KBM-7 (cell line): ENCODE results near the gene ITGA7.

Experiments
- DNase-seq: peaks from one replicate; pipeline ENCODE4 v3.0.0-alpha.2; 2015
- in situ Hi-C: fragments of 300-500 bp; cut with MboI; formaldehyde crosslinking; loops from 2 replicates; pipeline ENCODE4 v1.14.3; 2020; ENCODE audit warnings: low sequenced_read_pairs, low pct_unique_long_range_greater_than_20kb, mixed read lengths

Gene ITGA7

GRCh38 chr12:55721601-55722213, 14.0 kb upstream of the ITGA7 start:
- in situ Hi-C loops, result no loop called here
- no peak for DNase-seq

- DNase-seq, result peak; percentile 55
- in situ Hi-C loops, result no loop called here
These were observed 13.3 kb upstream of the ITGA7 start for GRCh38 chr12:55720894-55721444.

DNA sequence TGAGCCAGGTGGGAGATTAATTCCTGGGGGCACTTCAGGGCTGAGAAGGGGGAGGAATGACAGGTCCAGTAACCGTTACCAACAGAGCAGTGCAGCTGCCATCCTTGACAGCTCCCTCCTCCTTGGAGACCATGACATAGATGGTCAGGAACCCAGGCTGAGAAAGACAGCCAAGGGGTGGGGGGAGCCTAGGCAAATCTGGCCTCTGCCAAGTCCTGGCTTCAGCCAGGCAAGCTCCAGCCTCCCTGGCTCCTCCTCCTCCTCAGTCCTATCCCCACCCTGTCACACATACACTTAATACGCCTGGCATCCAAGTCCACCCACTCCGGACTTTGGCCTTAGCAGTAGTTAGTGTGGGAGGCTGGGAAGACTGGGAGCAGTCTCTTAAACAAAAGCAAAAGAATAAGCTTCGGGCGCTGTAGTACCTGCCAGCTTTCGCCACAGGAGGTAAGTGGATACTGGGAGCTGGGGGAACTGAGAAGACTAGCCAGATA, 12.4 kb upstream of the ITGA7 start, which contains the start of gene RDH5:
RDH5 (plus strand) TSS at position 323 of the 494 bp plus-strand sequence. CDS start 792 bp downstream, outside the sequence.
- DNase-seq, result no peak
- in situ Hi-C loops, result no loop called here

GRCh38 chr12:55719371-55719770, 11.7 kb upstream of the ITGA7 start:
- in situ Hi-C loops, result no loop called here
- no peak for DNase-seq

GRCh38 chr12:55718624-55719275, 11.0 kb upstream of the ITGA7 start:
- no peak for DNase-seq
- in situ Hi-C loops, result no loop called here

DNA sequence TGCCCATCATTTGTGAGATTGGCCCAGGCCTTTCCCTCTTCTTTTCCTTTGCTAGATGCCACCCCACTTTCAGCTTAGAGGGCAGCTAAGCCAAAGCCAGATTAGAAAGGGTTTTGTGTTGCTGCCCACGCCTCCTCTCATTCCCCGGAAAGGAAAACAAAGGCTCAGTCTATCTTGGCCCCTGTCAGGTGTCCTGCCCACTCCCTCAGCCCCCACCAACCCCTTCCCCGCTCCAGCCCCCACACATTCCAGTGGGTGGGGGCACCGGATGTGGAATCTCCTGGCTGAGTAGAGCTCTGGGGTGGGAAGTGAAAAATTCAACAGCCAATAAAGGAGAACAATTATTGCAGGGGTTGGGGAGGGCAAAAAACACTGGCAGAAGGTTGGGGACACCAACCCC, 10.3 kb upstream of the ITGA7 start:
- in situ Hi-C loops, result no loop called here
- no peak for DNase-seq

DNA sequence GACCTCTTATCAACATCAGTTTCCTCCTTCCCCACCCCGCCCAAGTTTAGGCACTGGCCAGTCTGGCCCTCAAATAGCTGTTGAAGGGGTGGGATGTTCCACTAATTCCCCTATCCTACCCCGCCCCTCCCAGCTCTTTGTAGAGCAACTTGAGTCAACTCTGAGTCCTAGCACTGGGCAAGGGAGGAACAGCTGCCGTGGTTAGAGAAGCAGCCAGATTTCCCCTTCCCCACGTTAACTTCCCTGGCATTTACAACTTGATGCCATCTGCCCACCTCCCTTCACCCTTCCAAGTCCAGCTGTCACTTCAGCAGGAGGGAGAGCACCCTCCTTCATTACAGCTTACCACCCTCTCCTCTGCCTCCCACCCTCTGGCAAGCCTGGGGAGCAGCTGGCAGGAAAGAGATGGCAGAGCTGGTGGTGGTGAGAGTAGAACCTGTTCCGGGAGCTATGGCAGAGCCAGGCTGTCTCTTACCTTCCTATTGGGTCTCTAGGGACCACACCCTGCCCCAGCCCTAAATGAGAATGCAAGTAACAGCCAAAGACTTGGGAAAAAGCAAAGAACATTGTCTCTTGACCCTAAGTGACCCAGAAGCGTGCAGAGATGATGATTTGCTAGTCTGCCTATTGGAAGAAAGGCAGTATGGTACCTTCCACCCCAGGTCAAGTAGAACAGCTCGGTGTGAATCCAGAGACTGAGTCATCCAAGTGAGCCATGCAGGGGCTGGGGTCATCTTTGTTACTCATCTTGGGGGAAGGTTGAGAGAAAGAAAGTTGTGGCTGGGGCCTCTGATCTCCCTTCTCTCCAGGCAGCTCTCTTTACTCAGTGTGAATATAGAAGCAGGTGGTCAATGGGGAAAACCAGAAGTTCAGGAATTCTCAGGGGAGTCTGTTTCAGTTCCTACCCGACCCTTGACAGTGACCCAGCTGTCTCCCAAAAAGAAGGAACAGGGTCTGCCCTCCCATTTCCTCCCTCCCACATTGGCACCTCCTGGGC, 9.6 kb upstream of the ITGA7 start:
- in situ Hi-C loops, result no loop called here
- DNase-seq, result no peak

GRCh38 chr12:55716582-55716957, 8.9 kb upstream of the ITGA7 start:
- no peak for DNase-seq
- in situ Hi-C loops, result no loop called here

DNA sequence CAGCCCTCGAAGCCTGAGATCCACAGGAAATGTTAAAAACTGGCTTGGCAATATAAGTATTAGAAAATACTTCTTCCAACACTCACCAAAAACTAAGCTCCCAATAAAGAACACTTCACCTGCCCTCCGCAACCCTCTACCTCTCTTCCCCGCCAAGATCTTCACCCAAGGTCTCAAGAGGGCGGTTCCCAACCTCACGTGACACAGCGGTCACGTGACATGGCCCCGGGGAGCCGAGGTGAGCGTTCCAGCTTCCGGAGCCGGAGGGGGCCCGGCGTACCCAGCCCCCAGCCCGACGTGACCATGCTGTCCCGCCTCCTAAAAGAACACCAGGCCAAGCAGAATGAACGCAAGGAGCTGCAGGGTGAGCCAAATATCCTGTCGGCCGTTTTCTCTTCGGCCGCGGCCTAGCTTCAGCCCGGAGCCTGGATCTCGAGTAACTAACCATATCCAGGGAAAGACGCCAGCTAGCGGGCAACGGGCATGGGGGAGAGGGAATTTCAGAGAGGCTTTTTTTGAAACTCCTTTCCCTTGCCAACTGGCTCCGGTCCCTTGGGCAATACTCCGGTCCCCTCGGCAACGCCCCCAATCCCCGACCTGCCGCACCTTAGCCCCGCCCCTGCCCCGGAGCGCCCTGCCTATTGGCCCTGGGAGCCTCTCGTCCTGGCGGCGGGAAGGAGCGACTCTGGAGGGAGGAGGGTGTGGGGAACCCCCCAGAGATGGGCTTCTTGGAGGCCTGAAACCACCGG, 8.3 kb upstream of the ITGA7 start, which contains the start of gene BLOC1S1:
BLOC1S1 (plus strand) TSS at position 214 of the 749 bp plus-strand sequence; CDS start at position 220, 6 bp downstream.
- peak; percentile 89 for DNase-seq
- in situ Hi-C loops, result no loop called here

- DNase-seq, result no peak
These were observed 7.6 kb upstream of the ITGA7 start for GRCh38 chr12:55715169-55715764.

GRCh38 chr12:55713721-55714120, 6.0 kb upstream of the ITGA7 start:
- in situ Hi-C loops, result no loop called here
- DNase-seq, result no peak

More at GRCh38 chr12:55715169-55715764, 7.6 kb upstream of the ITGA7 start:
- in situ Hi-C loops, result no loop called here

- no peak for DNase-seq
- in situ Hi-C loops, result no loop called here
These were observed 5.2 kb upstream of the ITGA7 start for GRCh38 chr12:55712700-55713415.

GRCh38 chr12:55711786-55712553, 4.3 kb upstream of the ITGA7 start:
- DNase-seq, result no peak
- in situ Hi-C loops, result no loop called here

GRCh38 chr12:55708695-55709233, 1.1 kb upstream of the ITGA7 start:
- in situ Hi-C loops, result no loop called here
- peak; percentile 51 for DNase-seq

DNA sequence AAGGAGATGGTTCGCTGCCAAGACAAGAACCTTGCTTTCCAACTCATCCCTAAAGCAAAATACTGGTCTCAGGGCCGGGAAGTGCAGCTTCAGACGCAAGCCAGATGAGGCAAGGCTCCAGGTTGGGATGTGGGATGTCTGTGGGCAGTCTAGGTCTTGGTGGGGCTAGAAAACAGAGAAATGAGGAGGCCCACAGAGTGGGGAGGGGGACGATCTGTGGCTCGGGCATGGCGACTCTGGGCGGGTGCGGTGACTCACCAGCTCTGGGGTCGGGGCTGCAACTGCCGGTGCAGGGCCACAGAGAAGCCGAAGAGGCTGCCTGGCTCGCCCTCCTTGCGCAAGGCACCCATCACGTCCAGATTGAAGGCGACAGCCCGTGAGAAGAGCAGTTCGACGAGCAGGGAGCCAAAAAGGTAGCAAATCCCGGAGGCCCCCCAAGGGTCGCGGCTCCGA, 459 bp downstream of the ITGA7 start:
- no peak for DNase-seq

DNA sequence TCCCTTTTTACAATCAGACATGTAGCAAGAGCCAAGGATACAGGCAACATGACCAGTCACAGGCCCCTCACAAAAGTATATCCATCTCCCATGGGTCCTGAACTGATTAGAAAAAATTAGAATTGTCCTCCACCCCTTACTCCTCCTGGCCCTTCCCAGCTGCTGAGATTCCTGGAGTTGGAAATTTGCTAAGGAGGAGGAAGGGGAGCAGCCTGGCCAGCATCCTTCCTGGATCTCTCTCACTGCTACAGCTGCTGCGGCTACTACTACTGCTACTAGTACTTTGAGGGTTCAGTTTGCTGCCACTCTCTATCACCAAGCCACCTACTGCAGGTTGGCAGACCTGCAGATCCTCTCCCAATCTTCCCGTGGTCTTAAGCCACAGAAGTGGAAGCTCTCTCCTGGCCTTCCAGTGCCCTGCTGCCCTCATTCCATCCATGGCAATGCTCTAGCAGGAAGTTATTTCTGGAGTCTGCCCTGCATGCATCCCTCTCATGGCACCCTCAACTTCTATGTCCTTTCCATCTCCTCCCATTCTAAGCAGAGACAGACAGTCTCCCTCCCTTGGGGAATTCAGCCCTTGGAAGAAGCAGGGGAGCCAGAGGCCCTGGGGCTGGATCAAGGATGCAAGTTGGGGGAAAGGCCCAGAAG, 1.0 kb downstream of the ITGA7 start:
- no peak for DNase-seq

More for the DNA sequence above, 459 bp downstream of the ITGA7 start:
- in situ Hi-C loops, result no loop called here

More for the DNA sequence above, 1.0 kb downstream of the ITGA7 start:
- in situ Hi-C loops, result no loop called here
